ENCODE data around the gene BSDC1. TPM values are rescaled to one million over a fixed set of nuclear protein-coding genes. Genes with fewer than 3 reads are reported as not detected.

The BSDC1 gene
- total RNA-seq, 1 experiment from 2014 or later = 47.0 TPM

DNA sequence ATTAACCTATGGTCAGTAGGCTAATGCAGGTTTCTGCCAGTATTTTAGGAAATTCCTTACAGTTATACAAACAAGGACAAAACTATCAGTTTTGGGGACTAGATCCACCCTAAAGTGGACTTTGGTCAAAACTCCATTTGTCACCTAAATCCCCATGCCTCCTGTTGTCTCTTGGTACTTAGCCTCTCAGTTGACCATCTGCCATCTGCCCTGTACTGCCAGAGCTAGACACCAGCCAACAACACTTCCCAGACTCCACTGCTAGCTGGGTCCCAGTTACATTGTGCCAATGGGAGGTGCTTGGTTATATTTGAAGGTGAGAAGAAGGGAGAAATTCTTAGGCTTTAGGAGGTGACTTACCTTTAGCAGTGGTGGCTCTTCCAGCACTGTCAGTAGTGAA is 17.0 kb upstream of the BSDC1 start:
- Histone ChIP-seq H3K9me2 (ENCODE audit: insufficient read depth) (no peaks in the 10 kb centered on the region), H3K27me3 (ENCODE audit: insufficient read depth, low read length) (no peaks in the 10 kb centered on the region), H3K4me1 (ENCODE audit: control insufficient read depth in 1 of 2, insufficient read depth in 2 of 2, low read length in 2 of 2) (peaks cover 0 to 15% of the 10 kb centered on the region in 2 experiments; a peak in 2 of 4 replicates), H3K4me2 (ENCODE audit: low read length) (no peak overlapping the region), H3K4me3 (replicated peaks in 1 of 2; ENCODE audit: low read depth in 1 of 2, low read length in 2 of 2) (no peak overlapping the region), H3K27ac (ENCODE audit: low read depth, low read length) (no peak overlapping the region), H3K36me3 (ENCODE audit: control insufficient read depth in 1 of 2, insufficient read depth in 2 of 2, low read length in 2 of 2) (no peaks in the 10 kb centered on the region), H4K20me1 (ENCODE audit: insufficient read depth) (no peaks in the 10 kb centered on the region), H3K9me3 (ENCODE audit: control insufficient read depth in 1 of 2, insufficient read depth in 1 of 2, low read depth in 1 of 2, low read length in 2 of 2) (peaks cover 3 to 8% of the 10 kb centered on the region in 2 experiments; a peak in 1 of 4 replicates), H3K79me2 (ENCODE audit: insufficient read depth, low read length) (no peaks in the 10 kb centered on the region), H2AFZ (ENCODE audit: low read depth, low read length, poor library complexity, severe bottlenecking) (no peak overlapping the region), H3K9ac (ENCODE audit: low read length) (no peak overlapping the region)
- intact Hi-C loops (cut with micrococcal nuclease) = no loop called here
- ATAC-seq = no peak
- no peak for DNase-seq (ENCODE audit: low read depth, low spot score)
- no peak for TF ChIP-seq CTCF (IDR thresholded peaks at IDR 0.05 in 2 of 3, conservative IDR thresholded peaks at IDR 0.05 in 1 of 3; ENCODE audit: borderline replicate concordance in 1 of 3, insufficient read depth in 1 of 3, low read depth in 2 of 3, low read length in 2 of 3)
- TF ChIP-seq MAX (IDR thresholded peaks at IDR 0.05) = no peak
- TF ChIP-seq CEBPB (IDR thresholded peaks at IDR 0.05; ENCODE audit: low read depth) = no peak
- no peak for TF ChIP-seq EZH2 (IDR thresholded peaks at IDR 0.05)
- TF ChIP-seq, protein P1, sequence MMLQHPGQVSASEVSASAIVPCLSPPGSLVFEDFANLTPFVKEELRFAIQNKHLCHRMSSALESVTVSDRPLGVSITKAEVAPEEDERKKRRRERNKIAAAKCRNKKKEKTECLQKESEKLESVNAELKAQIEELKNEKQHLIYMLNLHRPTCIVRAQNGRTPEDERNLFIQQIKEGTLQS (IDR thresholded peaks at IDR 0.05) = no peak
- no peak for TF ChIP-seq YY1 (IDR thresholded peaks at IDR 0.05; ENCODE audit: extremely low read depth, insufficient replicate concordance, low read depth, low read length)
- no peak for TF ChIP-seq CBX3 (IDR thresholded peaks at IDR 0.05; ENCODE audit: low read depth)
- no peak for TF ChIP-seq EZH2phosphoT487 (IDR thresholded peaks at IDR 0.05; ENCODE audit: borderline replicate concordance)
- TF ChIP-seq ZFX (IDR thresholded peaks at IDR 0.05) = no peak
- TF ChIP-seq SRF (IDR thresholded peaks at IDR 0.05; ENCODE audit: low read depth) = no peak
- no peak for TF ChIP-seq SIN3A (IDR thresholded peaks at IDR 0.05; ENCODE audit: low read depth)
- TF ChIP-seq ZNF274 (IDR thresholded peaks at IDR 0.05; ENCODE audit: low read depth, low read length) = no peak
- no peak for TF ChIP-seq ELF1 (IDR thresholded peaks at IDR 0.05; ENCODE audit: borderline replicate concordance, low read depth)
- no peak for TF ChIP-seq EGR1 (IDR thresholded peaks at IDR 0.05; ENCODE audit: low read depth)
- TF ChIP-seq JUND (IDR thresholded peaks at IDR 0.05) = no peak
- no peak for TF ChIP-seq FOSL1 (IDR thresholded peaks at IDR 0.05; ENCODE audit: low read depth)
- no peak for TF ChIP-seq TCF7L2 (IDR thresholded peaks at IDR 0.05; ENCODE audit: borderline replicate concordance, extremely low read depth, insufficient read depth, insufficient read length)
- no peak for TF ChIP-seq REST (IDR thresholded peaks at IDR 0.05; ENCODE audit: low read depth)
- TF ChIP-seq SP1 (IDR thresholded peaks at IDR 0.05; ENCODE audit: low read depth) = no peak
- RAD21 ChIA-PET (ENCODE audit: low non-redundant PET in 1 of 2, low total read pairs in 2 of 2, uncharacterized antibody in 2 of 2, unreplicated experiment in 2 of 2) = no interaction called here
- BruUV-seq (replicated peaks) = no TSS peak
- POLR2A ChIA-PET = no interaction called here
- CTCF ChIA-PET = interaction anchor here (0.6 to 2.2 kb wide), 2 partner anchors 10 to 88 kb away, joined by 4 to 9 read pairs; no protein-coding TSS in a partner anchor

Data from HCT116 (cell line).